Loucy (cell line): ENCODE data around the gene FAM53A.

Experiments used
- EZH2phosphoT487 ChIP-seq: fragments of 200-600 bp; IDR thresholded peaks from 2 replicates; pipeline ENCODE4 v1.6.1; 2018; ENCODE audit warnings: antibody characterized with exemption, mild to moderate bottlenecking, moderate library complexity, borderline replicate concordance
- TF ChIP-seq, protein P1 (sequence below): fragments of 200-600 bp; sonication (generic); conservative IDR thresholded peaks from 2 replicates; pipeline ENCODE4 v1.5.1; 2014; ENCODE audit warnings: mild to moderate bottlenecking, antibody characterized with exemption, low read length

DNA sequence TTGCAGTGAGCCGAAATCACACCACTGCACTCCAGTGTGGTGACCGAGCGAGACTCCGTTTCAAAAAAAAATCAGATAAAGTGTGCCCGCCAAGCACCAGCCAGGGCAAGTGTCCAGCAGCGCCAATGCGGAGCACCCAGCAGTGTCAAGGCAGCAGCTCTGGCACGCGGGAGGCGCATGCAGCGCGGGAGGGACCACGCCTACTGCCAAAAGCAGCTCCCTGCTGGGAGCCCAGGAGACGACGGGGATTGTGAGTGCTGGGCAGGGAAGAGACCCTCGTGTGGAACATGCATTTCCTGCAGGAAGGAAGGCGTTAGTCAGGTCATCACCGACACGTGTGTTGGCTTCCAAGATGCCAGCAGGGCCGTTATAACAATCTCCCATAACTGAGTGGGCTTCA lies 10.4 kb downstream of the FAM53A start:
- TF ChIP-seq, protein P1, sequence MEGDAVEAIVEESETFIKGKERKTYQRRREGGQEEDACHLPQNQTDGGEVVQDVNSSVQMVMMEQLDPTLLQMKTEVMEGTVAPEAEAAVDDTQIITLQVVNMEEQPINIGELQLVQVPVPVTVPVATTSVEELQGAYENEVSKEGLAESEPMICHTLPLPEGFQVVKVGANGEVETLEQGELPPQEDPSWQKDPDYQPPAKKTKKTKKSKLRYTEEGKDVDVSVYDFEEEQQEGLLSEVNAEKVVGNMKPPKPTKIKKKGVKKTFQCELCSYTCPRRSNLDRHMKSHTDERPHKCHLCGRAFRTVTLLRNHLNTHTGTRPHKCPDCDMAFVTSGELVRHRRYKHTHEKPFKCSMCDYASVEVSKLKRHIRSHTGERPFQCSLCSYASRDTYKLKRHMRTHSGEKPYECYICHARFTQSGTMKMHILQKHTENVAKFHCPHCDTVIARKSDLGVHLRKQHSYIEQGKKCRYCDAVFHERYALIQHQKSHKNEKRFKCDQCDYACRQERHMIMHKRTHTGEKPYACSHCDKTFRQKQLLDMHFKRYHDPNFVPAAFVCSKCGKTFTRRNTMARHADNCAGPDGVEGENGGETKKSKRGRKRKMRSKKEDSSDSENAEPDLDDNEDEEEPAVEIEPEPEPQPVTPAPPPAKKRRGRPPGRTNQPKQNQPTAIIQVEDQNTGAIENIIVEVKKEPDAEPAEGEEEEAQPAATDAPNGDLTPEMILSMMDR, result no peak
- TF ChIP-seq EZH2phosphoT487, result no peak
